CD4-positive, alpha-beta T cell treated with Interleukin-4 for 1 hour (primary cell): ENCODE results near the gene ADORA2A.

ENCODE experiments used
- DNase-seq, 2 donors: peaks; one replicate each; pipeline ENCODE4 v3.0.0-alpha.2; 2020 to 2022

The ADORA2A gene

DNA sequence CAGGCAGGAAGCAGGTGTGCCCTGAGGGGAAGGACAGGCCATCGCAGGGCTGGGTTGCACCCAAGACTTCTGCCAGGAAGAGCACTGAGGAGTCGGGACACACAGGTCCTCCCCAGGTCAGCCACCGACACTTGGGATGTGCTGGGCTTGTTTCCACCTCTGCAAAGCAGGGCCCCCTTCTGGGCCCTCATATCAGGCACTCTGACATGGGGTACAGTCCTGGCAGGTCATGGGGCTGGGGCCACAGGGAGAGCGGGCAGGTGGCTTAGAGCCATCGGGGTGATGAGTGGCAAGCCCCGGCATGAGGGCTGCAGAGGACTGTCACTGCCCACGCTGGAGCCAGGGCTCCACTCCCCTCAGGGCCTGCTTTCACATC lies 7.9 kb upstream of the ADORA2A start:
- no peak for DNase-seq

DNA sequence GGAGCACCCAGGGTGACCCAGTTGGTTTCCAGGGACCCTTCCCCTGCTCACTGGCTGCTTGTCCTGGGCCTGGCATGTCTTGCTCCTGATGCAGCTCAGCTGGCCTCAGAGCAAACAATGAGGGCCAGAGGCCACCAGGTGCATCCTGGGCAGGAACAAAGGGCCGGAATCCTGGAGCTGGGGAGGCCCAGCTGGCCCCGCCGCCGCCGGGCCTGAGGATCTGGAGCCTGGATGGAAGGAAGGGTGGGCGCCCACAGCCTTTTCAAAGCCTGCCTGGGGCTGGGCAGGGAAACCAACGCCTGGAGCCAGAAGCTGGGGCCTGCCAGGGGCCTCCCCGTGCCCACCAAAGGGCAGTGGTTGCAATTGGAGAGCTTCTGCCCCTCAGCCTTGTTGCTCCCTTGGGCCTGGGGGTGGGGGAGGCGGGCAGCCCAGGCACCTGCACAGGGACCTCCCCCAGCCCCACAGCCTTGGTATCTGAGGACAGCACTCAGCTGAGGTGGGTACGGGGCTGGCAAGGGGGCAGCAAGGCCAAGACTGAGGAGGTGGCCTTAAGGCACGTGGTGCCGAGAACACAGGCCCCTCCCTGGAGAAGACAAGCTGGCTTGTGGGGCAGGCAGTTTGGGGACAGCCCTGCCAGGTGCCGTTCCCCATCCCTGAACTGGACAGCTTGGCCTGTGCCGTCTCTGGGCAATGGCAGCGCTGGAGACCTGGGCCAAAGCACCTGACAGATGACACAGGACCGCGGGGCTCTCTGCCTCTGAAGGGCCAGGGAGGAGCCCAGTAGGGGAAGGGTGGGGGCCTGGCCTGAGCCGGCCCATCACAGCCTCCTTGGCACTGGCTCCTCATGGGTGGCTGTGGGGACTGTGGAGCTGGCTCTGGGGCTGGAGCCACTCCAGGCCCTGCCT lies 7.1 kb upstream of the ADORA2A start:
- no peak for DNase-seq

DNA sequence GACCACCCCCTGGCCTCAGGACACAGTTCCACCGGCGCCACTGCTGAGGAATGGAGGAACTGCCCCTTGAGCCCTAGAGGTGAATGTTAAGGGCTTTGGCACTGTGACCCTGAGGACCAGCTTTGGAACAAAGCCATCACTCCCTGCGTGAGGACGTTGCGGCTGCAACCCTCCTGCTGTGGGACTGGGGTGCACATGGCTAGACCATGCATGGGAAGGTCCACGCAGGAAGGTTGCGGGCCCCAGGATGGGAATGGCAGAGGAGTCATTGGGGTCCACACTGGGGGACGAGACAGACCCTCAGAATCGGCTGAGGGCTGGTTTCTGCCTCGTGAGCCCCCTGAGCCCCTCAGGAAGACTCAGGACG lies 6.4 kb upstream of the ADORA2A start:
- DNase-seq: no peak

DNA sequence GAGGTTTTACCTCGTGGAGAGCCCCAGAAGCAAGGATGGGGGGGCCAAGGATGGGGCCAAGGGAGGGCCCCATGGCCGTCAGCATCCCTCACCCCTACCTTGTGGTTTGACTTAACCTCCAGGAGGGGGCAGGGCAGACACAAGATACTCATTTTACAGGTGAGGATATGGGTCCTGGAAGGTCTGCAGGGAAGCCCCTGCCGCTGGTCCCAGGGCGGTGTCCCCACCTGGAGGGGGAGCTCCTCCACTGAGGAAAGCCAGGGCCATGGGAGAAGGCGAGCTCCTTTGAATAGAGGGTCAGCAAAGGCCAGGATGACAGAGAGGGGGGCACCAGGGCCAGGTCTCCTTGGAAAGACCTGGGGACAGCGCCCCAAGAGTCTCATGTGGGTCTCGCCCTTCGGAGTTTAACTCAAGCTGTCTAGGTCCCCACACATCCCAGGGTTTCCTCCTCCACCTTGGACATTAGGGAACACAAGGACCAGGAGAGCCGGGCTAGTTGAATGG lies 5.9 kb upstream of the ADORA2A start:
- peak; percentile 41 to 55 for DNase-seq

DNA sequence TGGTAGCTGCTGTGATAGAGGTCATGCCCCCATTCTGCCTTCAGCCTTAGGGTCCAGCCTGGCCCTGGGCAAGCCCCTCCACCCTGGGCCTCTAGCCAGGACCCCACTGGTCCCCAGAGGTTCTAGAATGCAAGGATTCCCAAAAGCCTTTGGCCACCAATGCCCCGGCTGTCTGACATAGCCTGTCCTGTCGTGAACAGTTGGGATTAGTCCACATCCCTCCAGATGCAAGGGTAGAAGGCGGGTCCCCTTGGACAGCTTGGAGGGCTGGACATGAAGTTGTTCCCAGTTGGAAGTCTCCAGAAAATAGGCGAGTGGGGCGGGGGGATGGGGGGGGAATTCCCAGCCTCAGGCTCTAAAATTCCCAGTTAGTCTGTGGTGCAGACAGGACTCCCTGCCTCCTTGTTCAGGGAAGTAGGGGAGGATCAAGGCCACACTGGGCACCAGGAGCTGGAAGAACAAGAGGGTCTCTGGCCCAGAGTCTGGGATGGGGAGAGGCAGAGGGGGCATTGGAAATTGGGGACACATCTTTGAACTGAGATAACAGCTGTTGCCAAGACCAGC lies 5.2 kb upstream of the ADORA2A start:
- DNase-seq: no peak

DNA sequence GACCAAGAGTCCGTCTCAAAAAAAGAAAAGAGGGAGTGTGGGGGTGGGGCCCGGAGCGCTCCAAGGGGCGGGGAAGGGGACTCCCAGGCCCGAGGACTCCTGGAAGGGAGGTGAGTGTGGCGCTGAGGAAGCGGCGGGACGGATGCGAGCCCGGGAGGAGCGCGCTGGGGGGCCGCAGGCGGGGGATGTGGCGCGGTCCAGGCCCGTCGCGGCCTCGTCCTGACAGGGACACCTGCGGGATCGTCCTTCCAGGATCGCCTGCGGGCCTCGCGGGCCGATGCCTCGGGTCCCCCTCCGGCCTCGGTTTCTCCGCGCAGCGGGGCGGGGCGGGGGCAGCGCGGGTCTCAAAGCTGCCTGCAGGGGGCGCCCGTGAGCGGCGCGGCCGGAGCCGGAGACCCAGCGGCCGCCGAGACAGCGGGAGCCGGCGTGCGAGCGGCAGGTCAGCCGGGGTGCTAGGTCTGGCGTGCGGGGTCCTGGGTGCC lies 3.8 kb upstream of the ADORA2A start:
- peak; percentile 59 to 62 for DNase-seq

DNA sequence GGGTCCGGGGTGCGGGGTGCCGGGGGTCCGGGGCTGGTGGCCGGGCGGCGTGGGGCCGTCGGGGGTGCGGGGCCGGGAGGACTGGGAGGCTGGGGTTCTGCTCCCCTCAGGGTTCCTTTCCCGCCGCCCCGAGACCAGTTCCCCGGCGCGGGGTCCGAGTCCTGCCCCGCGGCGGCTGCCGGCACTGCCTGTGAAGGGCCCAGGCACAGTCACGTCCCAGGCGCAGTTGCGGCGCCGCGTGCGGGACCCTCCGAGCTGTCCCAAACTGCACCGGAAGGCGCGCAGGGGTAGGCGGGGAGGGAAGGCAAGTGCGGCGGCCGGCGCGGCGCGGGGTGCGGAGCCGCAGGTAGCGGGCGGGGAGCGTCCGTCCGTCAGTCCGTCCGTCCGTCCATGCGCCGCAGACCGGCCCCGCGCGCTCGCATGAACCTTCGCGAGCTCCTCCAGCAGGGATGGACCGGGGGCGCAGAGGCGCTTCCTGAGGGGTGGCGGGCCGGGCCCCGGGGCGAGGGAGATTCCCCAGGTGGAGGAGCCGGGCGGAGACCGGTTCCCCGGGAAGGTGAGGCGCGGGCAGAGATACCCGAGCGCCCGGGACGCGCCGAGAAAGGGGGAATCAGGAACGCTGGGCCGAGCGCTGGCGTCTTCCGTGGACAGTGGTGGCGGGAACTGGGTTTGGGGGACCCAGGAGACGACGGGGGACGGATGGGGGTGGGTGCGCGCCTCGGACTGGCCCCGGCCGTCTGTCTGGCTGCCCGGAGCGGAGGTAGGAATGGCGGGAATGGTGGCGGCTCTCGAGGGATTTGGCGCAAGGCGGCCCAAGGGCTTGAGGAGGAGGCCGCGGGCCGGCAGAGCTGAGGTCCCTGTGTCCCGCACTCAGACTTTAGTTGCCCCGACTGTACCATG lies 3.1 kb upstream of the ADORA2A start:
- DNase-seq: peak in 1 of 2 donors; percentile 35

DNA sequence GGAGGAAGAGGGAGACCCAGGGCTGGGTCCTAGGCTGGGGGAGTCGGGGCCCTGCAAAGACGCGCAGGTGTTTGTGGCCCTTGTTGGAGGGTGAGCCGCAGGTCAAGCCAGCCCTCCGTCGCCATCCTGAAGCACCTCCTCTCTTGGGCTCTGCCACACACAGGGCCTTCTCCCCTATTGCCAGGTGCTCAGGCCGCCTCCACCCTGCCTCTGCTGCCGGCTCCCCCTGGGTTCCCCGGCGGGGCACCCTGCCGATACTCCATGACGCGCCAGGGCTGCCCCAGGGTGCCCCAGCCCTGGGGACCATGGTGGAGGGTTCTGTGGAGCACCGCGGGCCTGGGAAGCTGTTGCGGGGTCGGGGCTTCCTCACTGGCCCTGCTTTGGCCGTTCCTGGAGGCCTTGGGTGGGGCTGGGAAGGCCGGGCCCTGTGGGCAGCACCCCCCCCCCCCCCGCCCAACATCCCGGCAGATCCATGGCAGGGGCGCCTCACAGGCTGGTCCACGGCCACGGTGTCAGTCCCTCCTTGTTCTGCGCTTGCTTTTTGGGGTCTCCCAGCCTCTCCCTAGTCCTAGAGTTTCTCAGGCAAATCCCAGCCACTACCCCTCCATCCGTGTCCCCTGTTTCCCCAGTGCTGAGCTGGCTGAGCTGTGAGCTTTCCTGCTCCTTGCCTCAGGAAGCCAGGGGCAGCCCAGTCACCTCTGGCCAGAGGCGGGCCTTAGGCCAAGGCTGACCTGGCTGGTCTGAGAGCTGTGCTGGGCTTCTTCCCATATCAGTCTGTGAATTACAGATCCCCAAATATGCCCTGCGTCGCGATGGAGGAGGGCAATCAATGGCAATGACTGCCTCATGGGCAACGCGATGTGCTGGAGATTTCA lies 2.3 kb upstream of the ADORA2A start:
- no peak for DNase-seq

DNA sequence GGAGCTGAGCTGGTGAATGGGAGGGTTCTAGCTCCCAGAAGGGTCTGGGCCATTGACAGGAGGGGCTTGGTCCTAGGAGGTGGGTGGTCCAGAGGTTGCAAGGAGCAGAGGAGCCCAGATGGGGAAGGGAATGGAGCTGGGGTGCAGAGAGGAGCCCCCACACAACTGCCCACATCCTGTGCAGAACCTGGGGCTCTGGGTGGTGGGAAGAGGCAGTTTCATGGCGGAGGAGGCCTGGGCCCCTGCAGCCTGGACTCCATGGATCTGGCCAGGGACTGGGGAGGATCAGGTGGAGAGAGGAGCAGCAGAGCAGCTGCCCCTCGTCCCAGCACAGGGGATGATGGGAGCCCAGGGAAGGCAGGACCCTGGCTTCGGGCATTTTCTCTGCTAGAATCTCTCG lies 963 bp upstream of the ADORA2A start:
- no peak for DNase-seq

DNA sequence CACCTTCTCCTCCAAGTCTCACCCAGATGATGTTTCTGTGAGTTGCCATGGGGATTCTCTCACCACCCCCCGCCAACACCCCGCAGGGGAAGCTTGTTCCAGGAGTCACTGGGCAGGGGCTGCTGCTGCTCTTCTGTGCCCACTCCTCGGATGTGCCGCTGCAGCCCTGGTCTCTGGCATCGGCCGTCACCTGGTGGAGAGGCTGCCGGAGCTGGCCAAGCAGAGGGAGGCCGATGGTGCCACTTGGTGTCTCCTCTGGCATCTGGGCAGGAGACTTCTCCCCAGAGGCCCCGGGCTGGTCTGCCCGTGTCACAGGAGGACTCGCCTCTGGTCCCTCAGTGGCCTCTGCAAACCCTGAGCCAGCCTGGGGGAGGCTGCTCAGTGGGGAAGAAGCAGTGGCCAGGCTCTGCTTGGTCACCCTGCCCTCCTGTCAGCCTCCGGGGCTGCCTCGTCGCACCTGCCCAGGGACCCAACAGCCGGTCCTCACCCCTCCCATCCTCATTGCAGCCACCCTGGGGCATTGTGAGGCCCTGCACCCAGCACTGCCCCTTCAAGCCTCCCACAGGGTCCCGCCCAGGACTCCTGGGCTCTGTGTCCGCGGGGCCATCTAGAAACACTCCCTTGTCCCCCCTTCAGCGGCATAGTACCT lies 424 bp upstream of the ADORA2A start:
- peak in 1 of 2 donors; percentile 19 for DNase-seq

DNA sequence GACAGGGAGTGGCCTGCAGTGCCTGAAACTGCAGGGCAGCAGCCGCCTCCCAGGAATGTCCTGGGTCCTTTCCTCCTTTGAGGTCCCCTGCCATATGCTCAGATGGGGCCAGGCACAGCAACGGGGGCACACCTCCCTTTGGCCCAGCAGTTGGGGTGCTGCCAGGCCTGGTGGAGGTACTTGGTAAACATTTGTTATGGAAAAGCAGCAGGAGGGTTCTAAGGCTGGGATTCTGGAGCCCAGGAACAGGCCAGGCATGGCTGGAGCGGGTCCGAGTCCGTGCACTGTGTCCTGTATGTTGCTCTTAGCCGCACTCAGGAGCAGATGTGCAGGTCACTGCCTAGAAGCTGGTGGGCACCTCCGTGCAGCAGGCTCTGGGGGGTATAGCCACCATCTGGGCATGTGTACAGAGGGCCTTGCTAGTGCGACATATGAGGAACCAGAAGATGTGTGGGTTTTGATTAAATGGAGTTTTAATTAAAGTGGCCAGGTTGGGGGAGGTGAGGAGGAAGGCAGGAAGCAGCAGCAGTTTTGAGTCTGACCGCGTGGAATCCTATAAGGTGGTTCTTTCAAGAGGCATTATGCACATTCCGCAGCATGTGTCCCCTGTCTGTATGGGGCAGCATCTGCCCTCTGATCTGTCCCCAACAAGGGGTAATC lies 1.5 kb downstream of the ADORA2A start:
- DNase-seq: no peak

DNA sequence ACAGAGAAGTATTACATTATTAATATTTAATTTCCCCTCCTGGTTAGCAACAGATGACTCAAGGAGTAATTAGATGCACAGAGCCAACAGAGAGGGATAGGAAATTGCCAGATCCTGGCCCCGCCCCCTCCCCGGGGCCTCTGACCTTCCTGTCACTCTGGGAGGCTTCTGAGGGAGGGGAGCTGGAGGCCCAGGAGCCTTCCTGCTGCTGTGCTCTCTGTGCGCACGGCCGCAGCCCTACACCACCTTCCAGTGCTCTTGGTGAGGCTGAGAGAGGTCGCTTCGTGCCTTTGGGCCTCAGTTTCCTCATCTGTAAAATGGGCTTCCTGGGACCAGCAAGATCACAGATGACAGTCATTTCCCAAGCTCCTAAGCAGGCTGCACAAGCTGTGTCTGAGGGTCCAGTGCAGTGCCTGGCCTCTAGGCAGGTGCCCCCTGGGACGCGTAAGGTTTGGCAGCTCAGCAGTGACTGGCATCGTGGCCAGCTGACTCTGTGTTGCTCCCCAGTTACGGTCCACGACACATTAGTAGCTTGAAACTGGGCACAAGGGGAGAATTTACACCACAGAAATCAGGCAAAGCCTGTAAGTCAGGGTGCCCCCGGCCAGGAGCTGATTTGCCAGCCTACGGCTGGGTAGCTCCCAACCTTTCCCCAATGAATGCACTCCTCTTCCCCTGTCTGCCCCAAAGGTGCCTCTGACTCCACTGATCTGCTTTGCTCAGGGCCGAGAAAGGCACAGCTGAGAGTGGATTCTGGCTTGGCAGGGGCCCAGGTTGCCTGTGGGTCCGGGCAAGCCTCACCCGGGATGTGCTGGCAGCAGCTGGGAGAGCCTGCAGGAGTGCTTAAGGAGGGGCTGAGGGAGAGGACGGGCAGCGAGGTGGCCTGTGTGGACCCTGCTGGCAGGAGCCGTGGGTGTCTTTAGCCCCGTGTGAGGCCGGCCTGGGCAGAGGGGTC lies 2.3 kb downstream of the ADORA2A start:
- DNase-seq: peak; percentile 69

DNA sequence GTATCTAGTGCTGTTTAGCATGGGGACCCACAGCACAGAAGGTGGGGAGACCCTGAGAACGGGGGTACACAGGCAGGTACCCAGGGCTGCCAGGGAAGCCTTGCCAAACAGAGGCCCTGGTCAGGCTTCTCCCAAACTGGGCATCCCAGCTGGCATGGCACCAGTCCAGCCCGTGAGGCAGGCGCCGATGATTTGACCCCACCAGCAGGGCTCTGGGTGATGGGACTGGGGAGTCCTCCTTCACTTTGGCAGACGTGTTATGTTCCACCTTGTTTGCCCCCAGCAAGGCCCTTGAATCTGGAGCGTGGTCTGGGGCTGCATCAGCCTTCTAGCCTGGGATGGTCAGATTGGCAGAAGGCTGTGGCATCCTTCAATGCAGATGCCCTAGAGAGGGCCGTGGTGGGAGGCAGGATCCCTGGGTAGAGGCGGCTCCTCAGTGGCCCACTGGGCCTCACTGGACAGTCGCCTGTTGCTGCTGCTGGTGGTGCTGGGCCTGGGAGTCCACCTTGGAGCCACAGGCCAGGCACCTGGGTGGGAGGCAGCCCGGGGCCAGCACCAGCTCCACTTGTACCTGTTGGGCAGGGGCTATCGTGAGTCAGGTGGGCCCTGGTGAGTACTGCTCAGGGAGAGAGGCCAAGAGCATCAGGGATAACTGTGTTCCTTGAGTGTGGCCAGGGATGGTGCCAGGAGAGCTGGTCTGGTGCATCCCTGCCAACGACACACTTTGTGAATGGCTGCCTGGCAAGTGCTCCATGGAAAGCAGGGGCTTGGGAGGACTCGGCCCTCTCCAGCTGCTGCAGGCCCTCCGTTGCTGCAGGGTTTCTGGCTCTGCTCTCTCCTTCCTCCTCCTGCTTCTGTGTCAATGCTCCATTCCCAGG lies 3.3 kb downstream of the ADORA2A start:
- DNase-seq: no peak

DNA sequence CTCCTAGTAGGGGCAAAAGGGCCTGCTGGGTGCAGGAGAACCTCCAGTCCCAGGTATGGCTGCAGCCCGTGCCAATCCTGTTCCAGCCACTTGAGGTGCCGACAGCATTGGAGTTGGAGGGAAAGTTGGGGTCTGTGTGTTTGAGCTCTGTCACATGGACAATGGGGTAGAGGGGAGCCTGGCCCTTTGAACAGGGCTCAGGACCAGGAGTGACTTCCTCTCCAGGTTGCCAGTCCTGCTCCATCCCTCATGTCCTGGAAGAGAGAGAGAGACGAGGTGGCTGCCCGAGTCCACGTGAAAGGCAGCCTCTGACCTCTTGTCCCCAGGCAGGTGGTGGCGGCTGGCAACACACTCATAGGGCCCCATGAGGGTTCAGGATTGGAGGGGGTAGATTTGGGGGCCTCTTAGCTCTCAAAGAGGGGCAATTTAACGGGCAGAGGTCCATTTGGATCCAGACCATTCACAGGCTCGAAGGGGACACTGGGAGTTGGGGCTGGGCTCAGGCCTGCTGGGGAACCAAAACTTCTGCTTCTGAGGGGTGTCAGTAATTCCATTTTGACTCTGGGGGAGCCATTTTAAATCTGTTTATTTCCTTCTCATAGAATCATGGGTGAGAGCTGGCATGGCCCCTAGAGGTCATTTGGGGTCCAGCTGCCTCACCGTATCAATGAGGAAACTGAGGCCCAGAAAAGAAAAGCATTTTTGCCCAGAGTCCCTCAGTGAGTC lies 4.1 kb downstream of the ADORA2A start:
- DNase-seq: no peak

DNA sequence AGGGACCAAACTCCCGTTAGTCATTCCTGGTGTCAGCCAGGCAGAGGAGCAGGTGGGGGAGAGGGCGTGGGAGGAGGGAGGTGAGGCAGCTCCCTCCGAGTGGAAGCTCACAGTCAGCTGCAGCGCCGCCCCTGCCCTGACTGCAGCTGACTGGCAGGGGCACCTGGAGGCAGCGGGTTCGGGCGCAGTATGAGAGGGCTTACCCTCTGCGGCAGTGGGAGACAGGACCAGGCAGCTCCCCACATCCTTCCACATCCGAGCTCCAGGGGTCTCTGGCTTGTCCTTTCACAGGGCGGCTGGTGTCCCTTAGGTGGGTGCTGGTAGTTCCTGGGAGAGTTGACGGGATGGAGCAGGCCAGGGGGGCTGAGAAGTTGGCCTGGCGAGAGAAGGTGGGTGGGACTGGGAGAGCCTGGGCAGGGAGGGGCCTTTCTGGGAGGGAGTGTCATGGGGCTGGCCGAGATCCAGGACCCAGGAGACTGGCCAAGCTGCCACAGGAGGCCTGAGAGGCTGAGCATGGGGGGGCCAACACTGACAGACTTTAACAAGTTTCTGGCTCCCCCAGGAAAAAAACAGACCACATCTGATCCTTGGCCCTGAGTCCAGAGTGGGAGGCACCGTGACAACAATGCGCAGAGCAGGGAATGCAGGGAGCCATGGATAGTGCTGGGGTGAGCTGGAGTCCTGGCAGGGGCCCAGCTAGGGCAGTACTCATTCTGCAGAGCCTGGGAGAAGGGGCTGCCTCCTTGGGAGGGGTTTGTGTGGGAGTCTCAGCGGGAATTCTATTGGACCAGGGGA lies 4.9 kb downstream of the ADORA2A start:
- DNase-seq: no peak

DNA sequence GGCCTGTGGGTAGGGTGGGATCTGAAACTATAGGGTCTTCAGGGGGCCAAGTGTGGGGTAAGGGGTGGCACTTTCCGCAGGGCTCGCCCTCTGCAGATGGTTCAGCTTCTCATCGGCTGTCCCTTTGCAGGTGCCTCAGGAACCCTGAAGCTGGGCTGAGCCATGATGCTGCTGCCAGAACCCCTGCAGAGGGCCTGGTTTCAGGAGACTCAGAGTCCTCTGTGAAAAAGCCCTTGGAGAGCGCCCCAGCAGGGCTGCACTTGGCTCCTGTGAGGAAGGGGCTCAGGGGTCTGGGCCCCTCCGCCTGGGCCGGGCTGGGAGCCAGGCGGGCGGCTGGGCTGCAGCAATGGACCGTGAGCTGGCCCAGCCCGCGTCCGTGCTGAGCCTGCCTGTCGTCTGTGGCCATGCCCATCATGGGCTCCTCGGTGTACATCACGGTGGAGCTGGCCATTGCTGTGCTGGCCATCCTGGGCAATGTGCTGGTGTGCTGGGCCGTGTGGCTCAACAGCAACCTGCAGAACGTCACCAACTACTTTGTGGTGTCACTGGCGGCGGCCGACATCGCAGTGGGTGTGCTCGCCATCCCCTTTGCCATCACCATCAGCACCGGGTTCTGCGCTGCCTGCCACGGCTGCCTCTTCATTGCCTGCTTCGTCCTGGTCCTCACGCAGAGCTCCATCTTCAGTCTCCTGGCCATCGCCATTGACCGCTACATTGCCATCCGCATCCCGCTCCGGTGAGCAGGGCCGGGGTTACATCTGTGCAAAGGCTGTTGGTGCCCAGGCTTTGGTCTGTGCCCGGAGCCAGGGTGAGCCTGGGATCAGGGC lies 5.8 kb downstream of the ADORA2A start:
- no peak for DNase-seq
